Measurements from ENCODE around the gene METTL1. TPM values are rescaled to one million over a fixed set of nuclear protein-coding genes. Genes with fewer than 3 reads are reported as not detected.

The METTL1 gene
- total RNA-seq, 1 experiment from 2014 or later: 37.8 TPM

- no peaks in the 10 kb centered on the region for H3K9me3 Mint-ChIP-seq (ENCODE audit: unreplicated experiment)
- intact Hi-C loops (cut with micrococcal nuclease; ENCODE audit: unreplicated experiment): no loop called here
- H3K27me3 ChIP-seq (replicated peaks; ENCODE audit: control insufficient read depth, insufficient read depth, low read length): peaks cover 3% of the 10 kb centered on the region; the same call in 1 of the 2 replicates
- DNase-seq: no peak
- H3K4me3 Mint-ChIP-seq (ENCODE audit: unreplicated experiment): no peak overlapping the region
- no peaks in the 10 kb centered on the region for H3K4me1 ChIP-seq
- BruUV-seq (replicated peaks): no TSS peak
- no peak for TF ChIP-seq CTCF (IDR thresholded peaks at IDR 0.05; ENCODE audit: insufficient read depth in 1 of 2, low read depth in 1 of 2, low read length in 1 of 2, severe bottlenecking in 1 of 2, unreplicated experiment in 1 of 2)
- no peaks in the 10 kb centered on the region for H3K36me3 ChIP-seq (ENCODE audit: control insufficient read depth, insufficient read depth, low read length)
- POLR2A ChIA-PET: no interaction called here
- peaks cover 7% of the 10 kb centered on the region for H3K36me3 Mint-ChIP-seq (ENCODE audit: insufficient read depth, unreplicated experiment)
- CTCF ChIA-PET: no interaction called here
- H3K27ac Mint-ChIP-seq (ENCODE audit: unreplicated experiment): no peak overlapping the region
- H3K27me3 Mint-ChIP-seq (ENCODE audit: insufficient read depth, unreplicated experiment): peaks cover 25% of the 10 kb centered on the region
- no peak overlapping the region for H3K4me3 ChIP-seq (ENCODE audit: low read depth, low read length)
- H3K9me3 ChIP-seq: no peaks in the 10 kb centered on the region
- peaks cover 7% of the 10 kb centered on the region for H3K4me1 Mint-ChIP-seq (ENCODE audit: low read depth, unreplicated experiment)
Observed at GRCh38 chr12:57730336-57731067, 41.4 kb downstream of the METTL1 start.

GRCh38 chr12:57729321-57729844 is 42.5 kb downstream of the METTL1 start:
- Histone ChIP-seq H3K27me3 (replicated peaks; ENCODE audit: control insufficient read depth, insufficient read depth, low read length) (peaks cover 3% of the 10 kb centered on the region; the same call in 1 of the 2 replicates), H3K36me3 (ENCODE audit: control insufficient read depth, insufficient read depth, low read length) (no peaks in the 10 kb centered on the region), H3K4me1 (no peaks in the 10 kb centered on the region), H3K4me3 (ENCODE audit: low read depth, low read length) (no peak overlapping the region), H3K9me3 (no peaks in the 10 kb centered on the region)
- H3K27me3 Mint-ChIP-seq (ENCODE audit: insufficient read depth, unreplicated experiment): peaks cover 18% of the 10 kb centered on the region
- intact Hi-C loops (cut with micrococcal nuclease; ENCODE audit: unreplicated experiment): loop anchor here (5.0 kb wide), 1 partner anchor 207 kb away; the partner anchor contains the start of genes DDIT3 and MBD6
- no peaks in the 10 kb centered on the region for H3K4me1 Mint-ChIP-seq (ENCODE audit: low read depth, unreplicated experiment)
- BruUV-seq (replicated peaks): no TSS peak
- no peak for DNase-seq
- no peak overlapping the region for H3K4me3 Mint-ChIP-seq (ENCODE audit: unreplicated experiment)
- H3K9me3 Mint-ChIP-seq (ENCODE audit: unreplicated experiment): no peaks in the 10 kb centered on the region
- ChIA-PET POLR2A (no interaction called here), CTCF (no interaction called here)
- no peak for TF ChIP-seq CTCF (IDR thresholded peaks at IDR 0.05; ENCODE audit: insufficient read depth in 1 of 2, low read depth in 1 of 2, low read length in 1 of 2, severe bottlenecking in 1 of 2, unreplicated experiment in 1 of 2)
- peaks cover 7% of the 10 kb centered on the region for H3K36me3 Mint-ChIP-seq (ENCODE audit: insufficient read depth, unreplicated experiment)
- no peak overlapping the region for H3K27ac Mint-ChIP-seq (ENCODE audit: unreplicated experiment)

- no peak for DNase-seq
- Mint-ChIP-seq H3K4me3 (ENCODE audit: unreplicated experiment) (peak overlapping the region; percentile 65), H3K9me3 (ENCODE audit: unreplicated experiment) (no peaks in the 10 kb centered on the region), H3K4me1 (ENCODE audit: low read depth, unreplicated experiment) (no peaks in the 10 kb centered on the region), H3K27me3 (ENCODE audit: insufficient read depth, unreplicated experiment) (peaks cover 16% of the 10 kb centered on the region), H3K36me3 (ENCODE audit: insufficient read depth, unreplicated experiment) (peaks cover 12% of the 10 kb centered on the region), H3K27ac (ENCODE audit: unreplicated experiment) (no peak overlapping the region)
- Histone ChIP-seq H3K36me3 (ENCODE audit: control insufficient read depth, insufficient read depth, low read length) (no peaks in the 10 kb centered on the region), H3K27me3 (replicated peaks; ENCODE audit: control insufficient read depth, insufficient read depth, low read length) (no peaks in the 10 kb centered on the region), H3K4me1 (no peaks in the 10 kb centered on the region), H3K4me3 (ENCODE audit: low read depth, low read length) (no peak overlapping the region), H3K9me3 (no peaks in the 10 kb centered on the region)
- TF ChIP-seq CTCF (IDR thresholded peaks at IDR 0.05; ENCODE audit: insufficient read depth in 1 of 2, low read depth in 1 of 2, low read length in 1 of 2, severe bottlenecking in 1 of 2, unreplicated experiment in 1 of 2): no peak
- CTCF ChIA-PET: no interaction called here
- intact Hi-C loops (cut with micrococcal nuclease; ENCODE audit: unreplicated experiment): loop anchor here (5.0 kb wide), 1 partner anchor 206 kb away; the partner anchor contains the start of genes DDIT3 and MBD6
- POLR2A ChIA-PET: no interaction called here
- no TSS peak for BruUV-seq (replicated peaks)
Observed at GRCh38 chr12:57727758-57728395, 44.0 kb downstream of the METTL1 start.

All from Caco-2 (cell line).